Brain microvascular endothelial cell (primary cell): ENCODE results near the gene C11orf24.

Experiments
- DNase-seq: peaks from one replicate; pipeline ENCODE4 v3.0.0-alpha.2; 2020
- H3K27ac ChIP-seq: fragments of 250-450 bp; sonication (Bioruptor Pico); 2 replicates; pipeline ENCODE4 v1.5.1; 2020; ENCODE audit warnings: mild to moderate bottlenecking, moderate library complexity
- H3K27me3 ChIP-seq: fragments of 250-450 bp; sonication (Bioruptor Pico); replicated peaks from 2 replicates; pipeline ENCODE4 v1.5.1; 2020; ENCODE audit warnings: mild to moderate bottlenecking
- H3K36me3 ChIP-seq: fragments of 250-450 bp; sonication (Bioruptor Pico); replicated peaks from 2 replicates; pipeline ENCODE4 v1.5.1; 2020; ENCODE audit warnings: mild to moderate bottlenecking
- H3K4me3 ChIP-seq: 2 replicates; pipeline ENCODE4 v1.5.1; 2011; ENCODE audit warnings: low read depth, mild to moderate bottlenecking, control low read depth, low read length, moderate library complexity
- in situ Hi-C: cut with HindIII; loops from 2 replicates; pipeline ENCODE4 v1.10.0; 2017; ENCODE audit warnings: low sequenced_read_pairs, low pct_ligation_motif_present
- TF ChIP-seq, protein P1 (sequence below): IDR thresholded peaks from 2 replicates; pipeline ENCODE4 v1.5.1; 2011; ENCODE audit warnings: low read depth, mild to moderate bottlenecking, moderate library complexity, low read length, control low read depth, inconsistent platforms; ENCODE audit errors: missing control alignments

C11orf24 gene

DNA sequence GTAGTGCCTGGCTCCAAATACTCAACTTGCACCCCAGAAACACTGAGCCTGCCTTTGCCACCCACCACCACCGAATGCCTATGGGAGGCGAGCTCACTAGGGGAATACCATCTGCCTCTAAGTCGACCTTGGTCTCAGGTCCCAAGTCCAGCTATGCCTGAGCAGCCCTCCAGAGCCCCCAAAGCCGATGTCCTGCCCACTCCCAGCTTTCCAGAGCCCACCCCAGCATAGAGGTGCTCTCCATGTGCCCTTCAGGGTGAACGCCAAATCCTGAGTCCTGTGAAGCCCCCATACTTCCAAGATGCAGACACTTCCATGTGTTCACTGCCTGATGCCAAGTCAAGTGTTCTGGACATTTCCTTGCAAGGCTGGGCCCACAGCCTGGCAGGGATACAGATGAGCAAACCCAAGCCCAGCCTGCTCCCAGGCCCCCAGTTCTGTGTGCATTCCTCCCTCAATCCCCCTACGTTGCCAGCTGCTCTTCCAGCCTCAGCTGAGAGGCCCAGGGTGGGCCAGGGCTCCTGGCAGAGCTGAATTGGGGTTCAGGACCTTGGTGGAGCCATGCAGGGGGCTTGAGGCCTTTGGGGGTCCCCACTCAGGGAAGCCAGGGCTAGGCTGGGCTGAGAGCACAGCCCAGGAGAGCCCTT, 56.1 kb downstream of the C11orf24 start:
- DNase-seq: no peak

DNA sequence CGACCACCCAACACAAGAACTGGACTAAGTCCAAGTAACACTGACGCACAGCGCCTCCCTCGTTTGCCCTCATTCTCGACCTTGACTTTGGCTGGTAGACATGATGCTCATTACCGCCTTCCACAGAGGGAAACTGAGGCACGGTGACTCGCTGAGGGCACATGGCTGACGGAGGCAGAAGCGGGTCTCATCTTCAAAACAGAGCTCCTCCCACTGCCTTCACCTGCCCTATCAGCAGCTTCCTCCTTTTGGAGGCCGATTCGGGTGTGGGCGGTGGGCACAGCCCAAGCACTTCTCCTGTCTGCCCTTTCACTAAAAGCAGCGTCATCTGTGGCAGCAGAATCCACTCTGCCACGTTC, 56.7 kb downstream of the C11orf24 start:
- no peaks in the 10 kb centered on the region for H3K36me3 ChIP-seq
- H3K27me3 ChIP-seq: no peaks in the 10 kb centered on the region
- H3K4me3 ChIP-seq: no peak overlapping the region
- TF ChIP-seq, protein P1, sequence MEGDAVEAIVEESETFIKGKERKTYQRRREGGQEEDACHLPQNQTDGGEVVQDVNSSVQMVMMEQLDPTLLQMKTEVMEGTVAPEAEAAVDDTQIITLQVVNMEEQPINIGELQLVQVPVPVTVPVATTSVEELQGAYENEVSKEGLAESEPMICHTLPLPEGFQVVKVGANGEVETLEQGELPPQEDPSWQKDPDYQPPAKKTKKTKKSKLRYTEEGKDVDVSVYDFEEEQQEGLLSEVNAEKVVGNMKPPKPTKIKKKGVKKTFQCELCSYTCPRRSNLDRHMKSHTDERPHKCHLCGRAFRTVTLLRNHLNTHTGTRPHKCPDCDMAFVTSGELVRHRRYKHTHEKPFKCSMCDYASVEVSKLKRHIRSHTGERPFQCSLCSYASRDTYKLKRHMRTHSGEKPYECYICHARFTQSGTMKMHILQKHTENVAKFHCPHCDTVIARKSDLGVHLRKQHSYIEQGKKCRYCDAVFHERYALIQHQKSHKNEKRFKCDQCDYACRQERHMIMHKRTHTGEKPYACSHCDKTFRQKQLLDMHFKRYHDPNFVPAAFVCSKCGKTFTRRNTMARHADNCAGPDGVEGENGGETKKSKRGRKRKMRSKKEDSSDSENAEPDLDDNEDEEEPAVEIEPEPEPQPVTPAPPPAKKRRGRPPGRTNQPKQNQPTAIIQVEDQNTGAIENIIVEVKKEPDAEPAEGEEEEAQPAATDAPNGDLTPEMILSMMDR: no peak
- DNase-seq: no peak
- in situ Hi-C loops: no loop called here
- no peak overlapping the region for H3K27ac ChIP-seq

More for the DNA sequence above, 56.1 kb downstream of the C11orf24 start:
- no peaks in the 10 kb centered on the region for H3K27me3 ChIP-seq
- no peaks in the 10 kb centered on the region for H3K36me3 ChIP-seq
- TF ChIP-seq, protein P1: no peak
- in situ Hi-C loops: no loop called here
- no peak overlapping the region for H3K4me3 ChIP-seq
- no peak overlapping the region for H3K27ac ChIP-seq

DNA sequence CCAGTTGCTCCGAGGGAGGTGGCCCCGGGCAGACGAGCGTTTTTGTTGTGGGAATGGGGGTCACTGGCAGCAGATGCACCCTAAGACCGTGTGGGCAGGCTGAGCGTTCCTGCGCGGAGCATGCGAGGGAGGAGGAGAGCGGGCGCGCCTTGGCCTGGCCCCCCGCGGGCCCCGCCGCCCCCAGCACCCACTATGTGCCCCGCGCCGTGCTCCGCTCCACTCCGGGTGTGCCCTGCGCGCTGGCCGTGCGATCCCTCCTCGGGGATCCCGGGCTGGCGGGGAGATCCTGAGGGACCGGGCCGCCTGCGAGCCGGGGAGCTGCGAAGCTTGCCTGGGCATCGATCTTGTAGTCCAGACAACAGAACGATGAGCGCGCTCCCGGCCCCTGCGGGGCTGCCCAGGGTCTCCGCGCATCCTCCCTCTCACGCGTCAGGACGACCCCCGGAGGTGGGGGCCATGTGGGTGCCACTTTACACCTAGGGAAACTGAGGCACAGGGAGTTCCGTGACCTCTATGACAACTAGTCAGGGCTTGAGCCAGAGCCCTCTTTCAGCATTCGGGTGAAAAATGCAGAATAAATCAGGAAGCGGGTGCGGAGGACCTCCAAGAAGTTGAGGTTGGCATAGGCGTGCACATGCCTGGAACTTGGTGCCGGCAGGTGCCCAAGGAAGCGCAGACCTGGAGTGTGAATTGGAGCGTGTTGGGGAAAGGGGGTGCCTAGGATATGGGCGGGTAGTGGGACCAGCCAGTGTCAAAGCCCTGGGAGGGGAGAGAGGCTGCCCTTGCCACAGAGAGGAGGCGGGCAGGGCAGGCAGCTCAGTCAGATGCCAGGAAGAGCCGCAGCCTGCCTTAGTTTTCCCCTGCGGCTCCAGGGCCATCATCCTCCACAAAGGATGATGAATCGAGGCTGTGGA, 57.3 kb downstream of the C11orf24 start:
- H3K27ac ChIP-seq: peak overlapping the region; percentile 99
- in situ Hi-C loops: no loop called here
- H3K36me3 ChIP-seq: no peaks in the 10 kb centered on the region
- H3K27me3 ChIP-seq: no peaks in the 10 kb centered on the region
- TF ChIP-seq, protein P1: no peak
- H3K4me3 ChIP-seq: peak overlapping the region; percentile 83
- DNase-seq: peak; percentile 3

DNA sequence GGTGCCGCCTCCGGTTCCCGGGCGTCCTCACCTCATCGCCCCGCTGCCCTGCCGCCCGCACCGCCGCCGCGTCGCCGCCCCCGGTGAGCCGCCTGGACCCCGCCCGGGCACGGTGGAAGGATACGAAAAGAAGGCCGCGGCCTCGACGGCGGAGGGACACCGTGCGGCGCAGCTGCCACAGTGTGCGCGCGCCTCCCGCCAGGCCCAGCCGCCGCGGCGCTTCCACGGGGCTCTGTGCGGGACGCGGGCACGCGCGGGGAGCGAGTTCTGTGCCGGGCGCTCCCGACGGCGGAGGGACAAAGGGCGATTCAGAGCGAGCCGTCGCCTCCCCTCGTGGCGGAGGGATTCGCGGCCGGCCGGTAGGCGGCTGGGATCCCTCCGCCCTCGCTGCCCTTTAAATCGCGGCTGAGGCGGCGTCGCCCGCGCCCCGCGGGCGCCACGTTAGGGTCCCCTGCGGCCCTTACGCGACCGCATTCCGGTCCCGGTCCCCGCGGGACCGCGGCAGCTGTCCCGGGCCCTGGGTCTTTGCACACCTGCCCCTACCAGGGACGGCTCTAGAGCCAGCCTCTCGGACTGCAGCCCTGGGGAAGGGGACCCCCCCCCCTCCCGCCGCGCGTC, 58.1 kb downstream of the C11orf24 start:
- DNase-seq: peak; percentile 85
- H3K27me3 ChIP-seq: no peaks in the 10 kb centered on the region
- no peaks in the 10 kb centered on the region for H3K36me3 ChIP-seq
- in situ Hi-C loops: no loop called here
- TF ChIP-seq, protein P1: no peak
- peak overlapping the region; percentile 99 for H3K27ac ChIP-seq
- H3K4me3 ChIP-seq: peak overlapping the region; percentile 83

DNA sequence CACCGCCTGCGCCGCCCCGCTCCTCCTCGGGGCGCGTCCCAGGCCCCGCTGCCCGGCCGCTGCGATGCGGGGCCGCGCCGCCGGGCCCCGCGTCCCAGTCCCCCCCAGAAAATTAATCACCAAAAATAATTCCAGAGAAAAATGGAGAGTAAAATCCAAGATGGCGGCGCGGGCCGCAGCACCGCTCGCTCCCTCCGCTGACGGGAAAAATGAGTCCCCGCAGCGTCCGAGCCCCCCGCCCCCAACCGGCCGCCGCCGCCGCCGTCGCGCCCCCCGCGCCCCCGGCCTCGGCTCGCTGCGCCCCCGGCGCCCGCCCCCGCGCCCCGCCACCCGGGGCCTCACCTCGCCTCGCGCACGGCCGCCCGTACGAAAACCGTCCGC, 58.6 kb downstream of the C11orf24 start, which contains the start of gene KMT5B:
TSS of gene KMT5B (minus strand) at position 162 of the 381 bp plus-strand sequence. CDS start 23,220 bp downstream, outside the sequence.
- DNase-seq: peak; percentile 17
- H3K36me3 ChIP-seq: no peaks in the 10 kb centered on the region
- H3K27me3 ChIP-seq: no peaks in the 10 kb centered on the region
- in situ Hi-C loops: no loop called here
- TF ChIP-seq, protein P1: no peak
- H3K27ac ChIP-seq: peak within 1 kb of the TSS; percentile 99
- H3K4me3 ChIP-seq: peak within 1 kb of the TSS; percentile 83
